AG09319 (cell line): ENCODE results near the gene SLC15A5.

Source experiments
- DNase-seq: peaks from one replicate; pipeline ENCODE4 v3.0.0-alpha.2; 2010; ENCODE audit warnings: low read depth; ENCODE audit errors: extremely low read depth
- TF ChIP-seq, protein P1 (sequence below): IDR thresholded peaks from 2 replicates; pipeline ENCODE4 v1.5.1; 2011; ENCODE audit warnings: low read depth, mild to moderate bottlenecking, inconsistent platforms, low read length, moderate library complexity

Gene SLC15A5

DNA sequence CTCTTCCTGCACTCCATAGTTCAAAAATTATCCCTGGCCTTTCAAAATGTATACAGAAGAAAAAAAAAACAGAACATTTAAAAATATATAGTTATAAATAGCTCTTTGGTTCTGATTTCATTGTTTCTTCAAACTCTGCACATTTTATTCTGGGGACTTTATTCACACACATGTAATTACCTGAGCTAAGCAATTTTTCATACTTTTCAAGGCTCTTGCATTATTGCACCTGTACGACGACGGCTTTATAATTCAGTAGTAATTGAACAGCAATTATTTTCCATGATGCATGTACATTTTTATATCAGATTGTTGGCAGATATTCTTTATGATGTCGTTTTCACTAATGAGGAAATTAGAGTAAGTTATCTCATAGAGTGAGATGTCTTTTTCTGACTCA lies 13.5 kb upstream of the SLC15A5 start:
- TF ChIP-seq, protein P1, sequence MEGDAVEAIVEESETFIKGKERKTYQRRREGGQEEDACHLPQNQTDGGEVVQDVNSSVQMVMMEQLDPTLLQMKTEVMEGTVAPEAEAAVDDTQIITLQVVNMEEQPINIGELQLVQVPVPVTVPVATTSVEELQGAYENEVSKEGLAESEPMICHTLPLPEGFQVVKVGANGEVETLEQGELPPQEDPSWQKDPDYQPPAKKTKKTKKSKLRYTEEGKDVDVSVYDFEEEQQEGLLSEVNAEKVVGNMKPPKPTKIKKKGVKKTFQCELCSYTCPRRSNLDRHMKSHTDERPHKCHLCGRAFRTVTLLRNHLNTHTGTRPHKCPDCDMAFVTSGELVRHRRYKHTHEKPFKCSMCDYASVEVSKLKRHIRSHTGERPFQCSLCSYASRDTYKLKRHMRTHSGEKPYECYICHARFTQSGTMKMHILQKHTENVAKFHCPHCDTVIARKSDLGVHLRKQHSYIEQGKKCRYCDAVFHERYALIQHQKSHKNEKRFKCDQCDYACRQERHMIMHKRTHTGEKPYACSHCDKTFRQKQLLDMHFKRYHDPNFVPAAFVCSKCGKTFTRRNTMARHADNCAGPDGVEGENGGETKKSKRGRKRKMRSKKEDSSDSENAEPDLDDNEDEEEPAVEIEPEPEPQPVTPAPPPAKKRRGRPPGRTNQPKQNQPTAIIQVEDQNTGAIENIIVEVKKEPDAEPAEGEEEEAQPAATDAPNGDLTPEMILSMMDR, result no peak
- no peak for DNase-seq

DNA sequence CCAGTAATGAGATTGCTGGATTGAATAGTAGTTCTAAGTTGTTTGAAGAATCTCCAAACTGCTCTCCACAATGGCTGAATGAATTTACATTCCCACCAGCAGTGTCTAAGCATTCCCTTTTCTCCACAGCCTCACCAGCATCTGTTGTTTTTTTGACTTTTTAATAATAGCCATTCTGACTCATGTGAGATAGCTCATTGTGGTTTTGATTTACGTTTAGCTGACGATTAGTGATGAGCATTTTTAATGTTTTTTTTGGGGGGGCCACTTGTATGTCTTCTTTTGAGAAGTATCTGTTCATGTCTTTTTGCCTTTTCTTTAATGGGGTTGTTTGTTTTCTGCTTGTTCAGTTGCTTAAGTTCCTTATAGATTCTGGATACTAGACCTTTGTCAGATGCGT lies 8.1 kb upstream of the SLC15A5 start:
- TF ChIP-seq, protein P1, result no peak
- no peak for DNase-seq

DNA sequence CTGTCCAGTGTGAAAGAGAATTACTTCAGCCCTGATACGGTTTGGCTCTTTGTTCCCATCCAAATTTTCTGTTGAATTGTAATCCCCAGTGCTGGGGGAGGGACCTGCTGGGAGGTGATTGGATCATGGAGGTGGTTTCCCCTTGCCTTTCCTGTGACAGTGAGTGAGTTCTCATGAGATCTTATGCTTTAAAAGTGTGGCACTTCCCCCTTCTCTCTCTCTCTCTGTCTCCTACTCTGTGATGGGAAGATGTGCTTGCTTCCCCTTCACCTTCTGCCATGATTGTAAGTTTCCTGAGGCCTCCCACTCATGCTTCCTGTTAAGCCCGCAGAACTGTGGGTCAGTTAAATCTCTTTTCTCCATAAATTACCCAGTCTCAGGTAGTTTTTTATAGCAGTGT lies 5.5 kb upstream of the SLC15A5 start:
- TF ChIP-seq, protein P1, result no peak
- no peak for DNase-seq

DNA sequence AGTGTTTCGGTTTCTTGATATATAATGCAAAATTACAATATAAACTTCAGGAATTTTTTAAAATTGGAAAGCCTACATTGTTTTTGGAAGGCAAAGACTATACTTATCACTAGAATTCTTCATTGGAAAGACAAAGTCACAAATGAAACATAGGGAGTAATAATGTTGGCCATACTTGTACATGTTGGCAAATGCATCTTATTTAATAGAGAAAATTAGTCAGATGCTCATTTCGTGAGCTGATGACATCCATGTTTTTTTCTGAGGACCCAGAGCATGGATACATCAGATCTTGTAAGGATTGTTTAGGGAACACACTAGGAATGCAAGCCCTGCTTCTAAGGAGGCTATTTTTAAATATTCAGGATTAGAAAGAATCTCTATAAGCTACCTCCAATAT lies 4.6 kb upstream of the SLC15A5 start:
- TF ChIP-seq, protein P1, result no peak
- DNase-seq, result no peak

DNA sequence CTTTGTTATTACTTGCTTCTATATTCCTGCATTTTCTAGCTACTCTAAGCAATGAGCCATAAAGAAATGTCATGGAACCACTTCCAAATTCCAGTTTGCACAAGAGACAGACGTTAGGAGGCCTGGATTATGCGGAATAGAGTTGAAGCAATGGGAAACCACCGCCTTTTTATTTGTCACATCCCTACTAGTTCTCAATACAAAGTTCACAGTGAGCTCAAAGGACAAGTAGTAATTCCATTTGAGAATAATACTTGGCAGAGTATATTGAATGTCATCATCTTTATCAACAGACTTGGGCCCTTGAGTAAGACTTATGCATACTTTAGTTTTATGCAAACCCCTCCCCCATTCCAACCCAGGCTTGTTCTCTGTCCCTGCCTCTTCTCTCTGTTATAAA lies 3.7 kb upstream of the SLC15A5 start:
- TF ChIP-seq, protein P1, result no peak
- DNase-seq, result no peak

DNA sequence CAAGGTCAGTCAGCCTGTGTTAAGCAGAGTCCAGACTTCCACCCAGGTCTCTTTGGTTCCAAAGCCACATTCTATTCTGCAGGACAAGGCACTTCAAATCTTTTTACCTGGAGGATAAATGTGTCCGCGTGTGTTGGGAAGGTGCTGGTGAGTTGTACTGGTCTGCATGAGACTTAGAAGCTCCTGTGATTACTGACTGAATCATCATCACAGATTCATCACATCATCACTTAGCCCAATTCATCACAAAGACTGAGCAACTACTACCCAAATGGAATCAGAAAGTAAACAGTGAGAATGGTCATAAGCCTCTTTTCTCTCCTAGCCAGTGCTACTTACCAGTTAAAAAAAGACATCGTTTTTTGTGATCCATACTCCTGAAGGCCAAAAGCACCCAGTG lies 5.3 kb downstream of the SLC15A5 start:
- TF ChIP-seq, protein P1, result no peak

DNA sequence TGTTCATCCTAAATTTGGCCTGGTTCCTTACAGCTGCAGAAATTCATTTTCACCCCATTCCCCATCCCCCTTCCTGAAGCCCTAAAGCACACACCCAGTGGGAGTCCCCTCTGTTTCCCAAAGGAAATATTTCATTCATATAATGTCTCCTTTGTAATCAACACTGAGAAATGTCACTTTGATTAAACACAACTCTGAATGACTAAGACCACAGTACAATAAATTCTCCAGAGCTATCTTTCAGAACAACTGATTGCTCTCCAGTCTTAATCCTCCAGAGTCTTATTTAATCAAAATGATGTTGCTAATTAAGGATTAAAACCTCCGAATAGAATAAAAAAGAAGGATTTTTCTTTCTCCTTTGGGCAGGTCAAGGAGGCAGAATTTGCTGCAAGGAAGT lies 6.4 kb downstream of the SLC15A5 start:
- TF ChIP-seq, protein P1, result no peak
- no peak for DNase-seq

More for the DNA sequence above, 5.3 kb downstream of the SLC15A5 start:
- DNase-seq, result no peak

DNA sequence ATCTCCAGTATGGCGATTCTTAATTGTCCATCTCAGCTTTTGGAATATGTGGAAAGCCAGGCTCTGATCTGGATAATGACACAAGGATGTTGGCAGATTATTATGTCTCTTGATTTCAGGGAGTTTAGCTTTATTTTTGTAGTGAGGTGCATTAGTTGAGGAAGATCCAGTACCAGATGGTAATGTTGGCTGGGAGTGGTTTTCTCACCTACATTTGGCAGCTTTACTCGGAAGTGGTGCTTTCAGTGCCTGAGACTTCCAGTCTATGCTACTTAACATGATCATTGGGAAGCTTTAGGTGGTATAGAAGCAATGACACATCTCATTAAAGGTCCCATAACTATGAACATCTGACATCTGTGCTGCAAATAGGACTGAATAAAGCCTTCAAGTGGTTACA lies 7.5 kb downstream of the SLC15A5 start:
- TF ChIP-seq, protein P1, result no peak
- no peak for DNase-seq
